ENCODE results near the gene SDR9C7. TPM values are rescaled to one million over a fixed set of nuclear protein-coding genes. Genes with fewer than 3 reads are reported as not detected.
"Not testable (repeated sequence)": the region's sequence is repeated elsewhere in the genome, so short reads cannot be mapped to it uniquely, and the experiment has no call there.

Gene SDR9C7
- total and polyA plus RNA-seq, 9 donors, result 0.07 to 0.25 (median 0.18) TPM; not detected in 5

- Histone ChIP-seq H3K4me1 (ENCODE audit: insufficient read depth) (no peaks in the 10 kb centered on the region), H3K4me3 (no peak overlapping the region), H3K27me3 (no peaks in the 10 kb centered on the region), H3K9me3 (peaks cover 0 to 3% of the 10 kb centered on the region in 2 donors), H3K27ac (no peak overlapping the region), H3K36me3 (no peaks in the 10 kb centered on the region)
- intact Hi-C loops (cut with DNase I), result no loop called here
- TF ChIP-seq EP300 (IDR thresholded peaks at IDR 0.05), result no peak
- TF ChIP-seq POLR2A (IDR thresholded peaks at IDR 0.05), result no peak
- no peak for TF ChIP-seq CTCF (IDR thresholded peaks at IDR 0.05)
- DNase-seq, result no peak
- 96 to 100% (median 98%) methylated on average over 2 of the region's 2 CpGs for WGBS, 3 donors
These were observed 14.7 kb upstream of the SDR9C7 start for GRCh38 chr12:56948881-56949280.

GRCh38 chr12:56948457-56948777 is 14.2 kb upstream of the SDR9C7 start:
- Histone ChIP-seq H3K27ac (no peak overlapping the region), H3K9me3 (peaks cover 0 to 3% of the 10 kb centered on the region in 2 donors), H3K27me3 (no peaks in the 10 kb centered on the region), H3K4me3 (no peak overlapping the region), H3K36me3 (no peaks in the 10 kb centered on the region), H3K4me1 (ENCODE audit: insufficient read depth) (no peaks in the 10 kb centered on the region)
- TF ChIP-seq POLR2A (IDR thresholded peaks at IDR 0.05) (no peak), CTCF (IDR thresholded peaks at IDR 0.05) (no peak), EP300 (IDR thresholded peaks at IDR 0.05) (no peak)
- intact Hi-C loops (cut with DNase I), result no loop called here
- DNase-seq, result no peak

GRCh38 chr12:56947633-56948456 is 13.6 kb upstream of the SDR9C7 start:
- TF ChIP-seq CTCF (IDR thresholded peaks at IDR 0.05), result no peak
- TF ChIP-seq POLR2A (IDR thresholded peaks at IDR 0.05), result no peak
- no peak for TF ChIP-seq EP300 (IDR thresholded peaks at IDR 0.05)
- Histone ChIP-seq H3K27me3 (no peaks in the 10 kb centered on the region), H3K36me3 (no peaks in the 10 kb centered on the region), H3K4me1 (ENCODE audit: insufficient read depth) (no peaks in the 10 kb centered on the region), H3K9me3 (peaks cover 0 to 3% of the 10 kb centered on the region in 2 donors), H3K27ac (no peak overlapping the region), H3K4me3 (no peak overlapping the region)
- 82 to 83% (median 82%) methylated on average over 6 of the region's 6 CpGs for WGBS, 3 donors
- intact Hi-C loops (cut with DNase I), result no loop called here
- DNase-seq, result no peak

GRCh38 chr12:56943878-56944277 is 9.7 kb upstream of the SDR9C7 start:
- Histone ChIP-seq H3K27ac (no peak overlapping the region), H3K27me3 (no peaks in the 10 kb centered on the region), H3K4me1 (ENCODE audit: insufficient read depth) (no peaks in the 10 kb centered on the region), H3K9me3 (peaks cover 0 to 3% of the 10 kb centered on the region in 2 donors), H3K4me3 (no peak overlapping the region), H3K36me3 (no peaks in the 10 kb centered on the region)
- TF ChIP-seq POLR2A (IDR thresholded peaks at IDR 0.05) (no peak), CTCF (IDR thresholded peaks at IDR 0.05) (no peak), EP300 (IDR thresholded peaks at IDR 0.05) (no peak)
- intact Hi-C loops (cut with DNase I), result no loop called here
- no peak for DNase-seq
- WGBS, 3 donors, result 93 to 94% (median 93%) methylated on average over 4 of the region's 4 CpGs

GRCh38 chr12:56943374-56943773 is 9.2 kb upstream of the SDR9C7 start:
- intact Hi-C loops (cut with DNase I); H3K9me3 ChIP-seq; H3K27me3 ChIP-seq; DNase-seq; H3K4me1 ChIP-seq (ENCODE audit: insufficient read depth); H3K36me3 ChIP-seq; H3K4me3 ChIP-seq; H3K27ac ChIP-seq: not testable (repeated sequence)
- 82 to 97% (median 90%) methylated on average over 1 of the region's 1 CpG for WGBS, 3 donors
